ENCODE measurements around the gene KLHL40. TPM values are rescaled to one million over a fixed set of nuclear protein-coding genes. Genes with fewer than 3 reads are reported as not detected.

Gene KLHL40
- total and polyA plus RNA-seq, 2 experiments from 2014 or later = not detected

GRCh38 chr3:42733501-42734262 lies 48.3 kb downstream of the KLHL40 start:
- no peaks in the 10 kb centered on the region for H3K27me3 ChIP-seq
- no peak overlapping the region for H2AFZ ChIP-seq
- H3K4me3 ChIP-seq = no peak overlapping the region
- WGBS (ENCODE audit: low lambda C conversion rate, missing lambda C conversion rate) = 85% methylated on average over 13 of the region's 13 CpGs
- TF ChIP-seq CTCF (IDR thresholded peaks at IDR 0.05; ENCODE audit: poor library complexity) (no peak), EZH2phosphoT487 (IDR thresholded peaks at IDR 0.05; ENCODE audit: low read depth, severe bottlenecking, unreplicated experiment) (no peak), EZH2 (IDR thresholded peaks at IDR 0.05; ENCODE audit: borderline replicate concordance) (no peak)
- H3K36me3 ChIP-seq (replicated peaks; ENCODE audit: insufficient read depth, low read depth) = no peaks in the 10 kb centered on the region
- H3K79me2 ChIP-seq = no peaks in the 10 kb centered on the region
- H4K20me1 ChIP-seq (ENCODE audit: insufficient read depth, poor library complexity, severe bottlenecking) = no peaks in the 10 kb centered on the region
- no peaks in the 10 kb centered on the region for H3K9me2 ChIP-seq (replicated peaks; ENCODE audit: insufficient read depth)
- no peaks in the 10 kb centered on the region for H3K9me3 ChIP-seq (ENCODE audit: low read depth)
- H3K27ac ChIP-seq = no peak overlapping the region
- no peak overlapping the region for H3K4me2 ChIP-seq
- no peak for DNase-seq (ENCODE audit: low spot score)
- no peaks in the 10 kb centered on the region for H3K4me1 ChIP-seq (ENCODE audit: insufficient read depth)

- Histone ChIP-seq H3K79me2 (no peaks in the 10 kb centered on the region), H3K4me1 (ENCODE audit: insufficient read depth) (no peaks in the 10 kb centered on the region), H3K36me3 (replicated peaks; ENCODE audit: insufficient read depth, low read depth) (no peaks in the 10 kb centered on the region), H3K4me3 (no peak overlapping the region), H3K27ac (no peak overlapping the region), H3K27me3 (no peaks in the 10 kb centered on the region), H3K9me2 (replicated peaks; ENCODE audit: insufficient read depth) (no peaks in the 10 kb centered on the region), H3K4me2 (no peak overlapping the region), H2AFZ (no peak overlapping the region), H4K20me1 (ENCODE audit: insufficient read depth, poor library complexity, severe bottlenecking) (no peaks in the 10 kb centered on the region), H3K9me3 (ENCODE audit: low read depth) (no peaks in the 10 kb centered on the region)
- 79% methylated on average over 6 of the region's 6 CpGs for WGBS (ENCODE audit: low lambda C conversion rate, missing lambda C conversion rate)
- TF ChIP-seq EZH2 (IDR thresholded peaks at IDR 0.05; ENCODE audit: borderline replicate concordance) (no peak), CTCF (IDR thresholded peaks at IDR 0.05; ENCODE audit: poor library complexity) (no peak), EZH2phosphoT487 (IDR thresholded peaks at IDR 0.05; ENCODE audit: low read depth, severe bottlenecking, unreplicated experiment) (no peak)
- DNase-seq (ENCODE audit: low spot score) = no peak
Measured at GRCh38 chr3:42734263-42734860, 49.0 kb downstream of the KLHL40 start.

GRCh38 chr3:42735019-42735418 lies 49.7 kb downstream of the KLHL40 start:
- H3K4me3 ChIP-seq = no peak overlapping the region
- 86% methylated on average over 7 of the region's 8 CpGs for WGBS (ENCODE audit: low lambda C conversion rate, missing lambda C conversion rate)
- no peaks in the 10 kb centered on the region for H3K36me3 ChIP-seq (replicated peaks; ENCODE audit: insufficient read depth, low read depth)
- no peaks in the 10 kb centered on the region for H3K79me2 ChIP-seq
- H3K27ac ChIP-seq = no peak overlapping the region
- no peaks in the 10 kb centered on the region for H4K20me1 ChIP-seq (ENCODE audit: insufficient read depth, poor library complexity, severe bottlenecking)
- H2AFZ ChIP-seq = no peak overlapping the region
- H3K9me2 ChIP-seq (replicated peaks; ENCODE audit: insufficient read depth) = no peaks in the 10 kb centered on the region
- no peak for DNase-seq (ENCODE audit: low spot score)
- H3K4me2 ChIP-seq = no peak overlapping the region
- TF ChIP-seq EZH2phosphoT487 (IDR thresholded peaks at IDR 0.05; ENCODE audit: low read depth, severe bottlenecking, unreplicated experiment) (no peak), CTCF (IDR thresholded peaks at IDR 0.05; ENCODE audit: poor library complexity) (no peak), EZH2 (IDR thresholded peaks at IDR 0.05; ENCODE audit: borderline replicate concordance) (no peak)
- H3K9me3 ChIP-seq (ENCODE audit: low read depth) = no peaks in the 10 kb centered on the region
- no peaks in the 10 kb centered on the region for H3K27me3 ChIP-seq
- no peaks in the 10 kb centered on the region for H3K4me1 ChIP-seq (ENCODE audit: insufficient read depth)
